GM18858 (cell line): Measurements from ENCODE around the gene NCAPH2.
A peak's percentile ranks its signal among the peaks of the same experiment; 100 is the strongest.

Experiments used
- ATAC-seq: cut with Tn5 transposase; IDR thresholded peaks from one replicate; pipeline ENCODE4 v1.9.1; 2021; ENCODE audit not compliant: unreplicated experiment

The NCAPH2 gene

DNA sequence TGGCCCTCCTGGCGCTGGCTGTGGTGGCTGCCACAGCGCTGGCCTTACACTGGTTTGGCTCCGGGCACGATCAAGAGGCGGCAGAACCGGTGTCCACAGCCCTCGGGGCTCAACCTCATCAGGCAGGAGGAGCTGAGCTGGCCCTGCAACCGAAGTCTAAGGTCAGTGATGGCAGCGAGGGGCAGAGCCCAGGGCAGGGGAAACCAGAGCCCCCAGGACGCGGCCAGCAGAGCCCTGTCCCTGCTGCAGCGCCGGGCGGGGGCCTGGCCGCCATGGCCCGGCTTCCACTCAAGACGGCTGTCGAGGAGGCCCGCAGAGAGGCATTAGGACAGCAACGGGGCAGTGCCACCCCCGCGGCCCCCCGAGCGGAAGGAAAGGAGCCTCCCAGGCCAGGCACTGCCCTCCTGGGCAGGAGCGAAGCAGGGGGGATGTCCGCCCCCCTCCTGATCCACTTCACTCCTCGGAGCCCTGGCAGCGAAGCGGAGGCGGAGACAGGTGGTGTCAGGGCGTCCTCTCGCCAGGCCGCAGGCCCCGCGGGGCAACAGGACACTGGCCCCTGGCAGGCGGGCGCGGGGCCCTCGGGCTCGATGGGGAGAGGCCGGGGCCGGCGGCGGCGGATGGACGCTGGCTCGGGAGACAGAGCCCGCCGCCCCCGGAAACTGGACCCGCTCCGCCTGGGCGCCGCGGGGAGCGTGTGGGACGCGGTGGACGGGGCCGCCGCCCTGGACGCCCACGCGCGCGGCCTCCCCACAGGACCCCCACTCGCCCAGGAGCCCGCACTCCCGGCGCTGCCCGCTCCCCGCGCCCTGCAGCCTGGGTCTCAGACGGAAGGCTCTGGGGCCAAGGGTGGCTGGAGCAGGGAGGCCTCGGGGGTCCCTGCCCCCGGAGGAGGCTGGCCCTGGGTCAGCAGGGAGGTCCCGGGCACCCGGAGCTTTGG is 38.6 kb downstream of the NCAPH2 start:
- no peak for ATAC-seq

DNA sequence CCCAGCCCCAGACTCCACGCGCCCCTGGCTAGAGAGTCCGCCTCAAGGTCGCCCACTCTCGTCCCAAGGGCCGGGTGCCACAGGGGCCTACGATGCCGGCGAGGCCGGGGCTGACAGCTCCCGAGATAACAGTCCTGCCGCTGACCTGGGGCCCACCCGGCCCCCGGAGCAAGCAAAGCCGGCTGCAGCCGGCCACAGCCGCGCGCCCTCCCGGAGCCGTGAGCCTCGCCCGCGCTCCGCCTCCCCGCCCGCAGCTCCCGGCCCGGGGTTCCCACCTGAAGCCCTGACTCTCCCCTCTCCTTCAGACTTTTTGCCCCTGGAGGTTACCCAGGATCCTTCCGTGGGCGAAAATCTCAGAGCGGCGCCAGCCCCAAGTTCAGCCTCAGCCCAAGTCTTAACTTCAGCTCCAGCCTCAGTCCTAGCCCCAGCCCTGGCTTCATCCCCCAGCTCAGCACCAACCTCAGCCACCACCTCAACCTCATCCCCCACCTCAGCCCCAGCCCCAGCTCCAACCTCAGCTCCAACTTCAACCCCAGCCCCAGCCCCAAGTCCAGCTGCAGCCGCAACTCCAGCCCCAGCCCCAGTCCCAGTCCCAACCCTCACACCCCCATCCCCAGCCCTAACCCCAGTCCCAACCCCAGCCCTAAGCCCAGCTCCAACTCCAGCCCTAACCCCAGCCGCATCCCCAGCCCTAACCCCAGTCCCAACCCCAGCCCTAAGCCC is 39.4 kb downstream of the NCAPH2 start:
- ATAC-seq: no peak

DNA sequence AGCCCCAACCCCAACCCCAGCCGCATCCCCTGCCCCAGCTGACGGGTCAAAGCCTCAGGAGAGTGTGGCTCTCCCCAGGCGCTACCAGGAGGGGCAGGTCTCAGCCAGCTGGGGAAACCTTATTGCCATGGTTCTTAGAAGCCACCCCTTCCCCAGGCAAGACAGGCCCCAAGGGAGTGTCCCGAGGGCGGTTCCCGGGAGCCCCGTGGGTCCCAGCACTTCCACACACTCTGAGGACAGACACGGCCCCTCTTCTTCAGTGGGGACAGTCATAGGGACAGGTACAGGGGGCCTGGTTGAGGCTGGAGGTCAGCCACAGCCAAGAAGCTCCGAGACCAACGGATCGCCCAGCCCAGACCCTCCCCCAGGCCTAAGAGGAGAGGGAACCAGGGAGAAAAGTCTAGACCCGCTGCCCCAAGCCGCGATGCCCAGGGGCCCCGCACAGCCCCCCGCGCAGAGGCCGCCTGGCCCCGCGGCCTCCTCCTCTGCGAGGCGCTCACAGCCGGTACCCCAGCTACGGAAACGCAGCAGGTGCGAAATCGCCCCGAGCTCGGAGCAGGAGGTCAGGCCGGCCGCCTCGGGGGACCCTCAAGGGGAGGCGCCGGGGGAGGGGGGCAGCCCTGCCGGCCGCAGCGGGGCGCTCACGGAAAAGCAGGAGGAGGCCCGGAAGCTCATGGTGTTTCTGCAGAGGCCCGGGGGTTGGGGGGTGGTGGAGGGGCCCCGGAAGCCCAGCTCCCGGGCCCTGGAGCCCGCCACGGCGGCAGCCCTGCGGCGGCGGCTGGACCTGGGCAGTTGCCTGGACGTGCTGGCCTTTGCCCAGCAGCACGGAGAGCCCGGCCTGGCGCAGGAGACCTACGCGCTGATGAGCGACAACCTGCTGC is 40.3 kb downstream of the NCAPH2 start:
- no peak for ATAC-seq

DNA sequence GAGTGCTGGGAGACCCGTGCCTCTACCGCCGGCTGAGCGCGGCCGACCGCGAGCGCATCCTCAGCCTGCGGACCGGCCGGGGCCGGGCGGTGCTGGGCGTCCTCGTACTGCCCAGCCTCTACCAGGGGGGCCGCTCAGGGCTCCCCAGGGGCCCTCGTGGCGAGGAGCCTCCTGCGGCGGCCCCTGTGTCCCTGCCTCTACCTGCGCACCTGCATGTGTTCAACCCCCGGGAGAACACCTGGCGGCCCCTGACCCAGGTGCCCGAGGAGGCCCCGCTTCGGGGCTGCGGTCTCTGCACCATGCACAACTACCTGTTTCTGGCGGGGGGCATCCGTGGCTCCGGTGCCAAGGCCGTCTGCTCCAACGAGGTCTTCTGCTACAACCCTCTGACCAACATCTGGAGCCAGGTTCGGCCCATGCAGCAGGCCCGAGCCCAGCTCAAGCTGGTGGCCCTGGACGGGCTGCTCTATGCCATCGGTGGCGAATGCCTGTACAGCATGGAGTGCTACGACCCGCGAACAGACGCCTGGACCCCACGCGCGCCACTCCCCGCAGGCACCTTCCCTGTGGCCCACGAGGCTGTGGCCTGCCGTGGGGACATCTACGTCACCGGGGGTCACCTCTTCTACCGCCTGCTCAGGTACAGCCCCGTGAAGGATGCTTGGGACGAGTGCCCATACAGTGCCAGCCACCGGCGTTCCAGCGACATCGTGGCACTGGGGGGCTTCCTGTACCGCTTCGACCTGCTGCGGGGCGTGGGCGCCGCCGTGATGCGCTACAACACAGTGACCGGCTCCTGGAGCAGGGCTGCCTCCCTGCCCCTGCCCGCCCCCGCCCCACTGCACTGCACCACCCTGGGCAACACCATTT is 41.1 kb downstream of the NCAPH2 start:
- ATAC-seq: no peak

DNA sequence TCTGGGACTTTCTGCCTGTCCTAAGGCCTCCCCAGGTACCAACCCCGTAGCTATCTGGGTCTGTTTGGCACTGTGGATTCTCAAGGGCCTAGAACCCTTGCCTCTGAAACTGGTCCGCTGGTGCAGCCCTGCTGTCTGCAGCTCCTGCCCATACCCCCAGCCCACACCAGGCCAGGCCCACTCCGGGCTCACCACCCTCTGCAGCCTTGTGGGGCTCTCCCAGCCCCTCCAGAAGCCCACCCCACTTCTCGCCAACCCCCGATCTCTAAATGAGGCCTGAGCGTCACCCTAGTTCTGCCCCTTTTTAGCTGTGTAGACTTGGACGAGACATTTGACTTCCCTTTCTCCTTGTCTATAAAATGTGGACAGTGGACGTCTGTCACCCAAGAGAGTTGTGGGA is 42.4 kb downstream of the NCAPH2 start:
- ATAC-seq: no peak

DNA sequence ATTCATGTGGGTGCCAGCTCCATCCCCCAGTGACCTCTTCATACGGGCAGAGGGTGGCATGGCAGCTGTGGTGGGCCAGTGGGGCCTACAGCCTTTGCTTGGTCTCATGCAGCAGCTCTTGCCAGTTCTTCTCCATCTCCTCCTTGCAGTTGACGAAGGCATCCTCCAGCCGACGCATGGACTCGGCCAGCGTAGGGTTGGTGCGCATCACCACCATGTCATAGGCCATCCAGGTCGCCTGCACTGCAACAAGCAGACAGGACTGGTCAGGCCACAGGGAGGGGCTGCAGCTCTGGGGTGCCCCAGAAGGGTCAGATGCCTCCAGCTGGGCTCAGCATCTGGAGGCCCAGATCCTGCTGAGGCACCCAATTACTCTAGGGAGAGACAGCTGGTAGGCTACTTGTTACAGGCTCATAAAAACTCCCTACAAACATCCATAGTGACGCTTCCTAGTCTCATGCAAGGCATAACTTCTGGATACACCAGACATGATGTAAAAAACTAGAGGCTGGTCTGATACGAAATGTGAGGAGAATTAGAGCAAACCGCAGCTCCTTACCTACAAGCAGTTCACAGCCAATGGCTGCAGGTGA is 43.2 kb downstream of the NCAPH2 start:
- no peak for ATAC-seq

DNA sequence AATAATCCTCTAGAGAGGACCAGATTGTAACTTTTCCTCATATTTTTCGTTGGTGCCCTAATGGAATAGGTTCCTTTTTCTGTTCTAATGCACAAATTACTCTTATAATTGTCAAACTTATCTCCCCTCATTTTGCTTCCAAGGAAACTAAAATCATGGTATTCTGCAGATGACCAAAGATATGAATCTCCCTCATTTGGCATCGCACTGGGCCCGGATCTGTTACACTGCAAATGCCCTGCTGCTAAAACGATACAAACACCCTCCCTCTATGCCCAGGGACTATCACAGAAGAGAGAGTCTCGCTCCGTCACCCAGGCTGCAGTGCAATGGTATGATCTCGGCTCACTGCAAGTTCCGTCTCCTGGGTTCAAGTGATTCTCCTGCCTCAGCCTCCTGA is 45.3 kb downstream of the NCAPH2 start:
- no peak for ATAC-seq

DNA sequence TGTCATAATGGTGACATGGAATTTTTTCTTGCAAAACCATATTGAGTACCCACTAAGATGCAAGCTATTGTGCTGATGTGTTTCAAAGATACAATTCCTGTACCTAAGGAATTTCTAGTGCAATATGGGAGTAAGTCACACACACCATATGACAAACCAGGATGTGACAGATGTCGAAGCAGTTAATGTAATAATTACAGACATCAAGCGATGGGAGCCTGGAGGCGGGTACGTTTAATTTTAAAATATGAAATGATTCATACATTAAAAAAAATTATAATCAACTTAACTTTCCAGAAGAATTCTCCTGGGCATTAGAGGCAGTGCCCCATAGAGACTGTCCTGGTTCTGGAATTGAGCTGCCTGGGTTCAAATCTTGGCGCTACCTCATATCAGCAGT is 48.7 kb downstream of the NCAPH2 start:
- ATAC-seq: no peak

DNA sequence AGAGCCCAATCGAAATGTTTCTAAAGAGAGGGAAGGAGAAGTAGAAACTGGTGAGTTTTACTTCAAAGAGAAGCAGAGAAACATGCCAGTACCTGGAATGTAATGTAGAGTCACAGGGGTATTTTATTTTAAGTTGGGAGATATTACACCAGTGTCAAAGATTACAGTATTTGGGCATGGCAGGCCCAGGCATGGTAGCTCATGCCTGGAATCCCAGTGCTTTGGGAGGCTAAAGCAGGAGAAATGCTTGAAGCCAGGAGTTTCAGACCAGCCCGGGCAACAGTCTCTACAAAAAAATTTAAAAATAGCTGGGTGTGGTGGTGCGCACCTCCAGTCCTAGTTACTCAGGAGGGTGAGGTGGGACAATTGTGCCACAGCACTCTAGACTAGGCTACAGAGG is 52.0 kb downstream of the NCAPH2 start:
- no peak for ATAC-seq

DNA sequence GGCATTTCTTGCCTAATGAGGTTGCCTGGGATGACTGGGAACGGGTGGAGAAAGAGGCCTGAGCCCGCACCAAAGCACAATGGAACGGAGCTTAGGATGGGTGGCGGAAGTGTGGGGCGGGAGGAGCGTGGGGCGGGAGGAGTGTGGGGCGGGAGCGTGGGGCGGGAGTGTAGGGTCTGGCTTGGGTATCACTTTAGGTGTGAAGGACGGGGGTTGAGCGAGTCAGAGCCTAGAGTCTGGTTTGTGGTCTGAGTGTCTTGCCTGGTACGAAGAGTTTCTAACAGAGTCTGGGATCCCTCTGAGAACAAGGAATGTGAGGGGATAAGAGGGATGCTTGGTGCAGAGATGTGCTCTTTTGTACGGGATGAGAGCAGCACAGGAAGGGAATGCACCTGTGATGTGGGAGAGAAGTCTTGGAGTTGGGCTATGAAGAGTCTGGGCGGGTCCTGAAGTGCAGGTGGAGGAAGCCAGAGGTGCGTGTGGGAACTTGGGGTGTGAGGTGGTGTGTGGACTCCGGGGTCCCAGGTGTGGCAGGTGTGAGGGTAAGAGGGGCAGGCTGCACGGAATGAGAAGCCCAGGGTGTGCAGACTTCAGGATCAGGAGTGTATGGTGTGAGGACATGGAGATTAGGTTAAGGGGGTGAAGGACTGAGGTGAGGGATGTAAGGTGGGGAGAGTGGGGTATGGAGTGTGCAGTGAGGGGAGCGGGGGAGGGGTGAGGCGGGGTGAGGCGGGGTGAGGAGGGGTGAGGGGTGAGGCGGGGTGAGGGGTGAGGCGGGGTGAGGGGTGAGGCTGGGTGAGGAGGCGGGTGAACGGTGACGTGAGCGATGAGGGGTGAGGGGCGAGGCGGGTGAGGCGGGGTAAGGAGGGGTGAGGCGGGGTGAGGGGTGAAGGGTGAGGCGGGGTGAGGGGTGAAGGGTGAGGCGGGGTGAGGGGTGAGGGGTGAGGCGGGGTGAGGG is 53.7 kb downstream of the NCAPH2 start:
- no peak for ATAC-seq

DNA sequence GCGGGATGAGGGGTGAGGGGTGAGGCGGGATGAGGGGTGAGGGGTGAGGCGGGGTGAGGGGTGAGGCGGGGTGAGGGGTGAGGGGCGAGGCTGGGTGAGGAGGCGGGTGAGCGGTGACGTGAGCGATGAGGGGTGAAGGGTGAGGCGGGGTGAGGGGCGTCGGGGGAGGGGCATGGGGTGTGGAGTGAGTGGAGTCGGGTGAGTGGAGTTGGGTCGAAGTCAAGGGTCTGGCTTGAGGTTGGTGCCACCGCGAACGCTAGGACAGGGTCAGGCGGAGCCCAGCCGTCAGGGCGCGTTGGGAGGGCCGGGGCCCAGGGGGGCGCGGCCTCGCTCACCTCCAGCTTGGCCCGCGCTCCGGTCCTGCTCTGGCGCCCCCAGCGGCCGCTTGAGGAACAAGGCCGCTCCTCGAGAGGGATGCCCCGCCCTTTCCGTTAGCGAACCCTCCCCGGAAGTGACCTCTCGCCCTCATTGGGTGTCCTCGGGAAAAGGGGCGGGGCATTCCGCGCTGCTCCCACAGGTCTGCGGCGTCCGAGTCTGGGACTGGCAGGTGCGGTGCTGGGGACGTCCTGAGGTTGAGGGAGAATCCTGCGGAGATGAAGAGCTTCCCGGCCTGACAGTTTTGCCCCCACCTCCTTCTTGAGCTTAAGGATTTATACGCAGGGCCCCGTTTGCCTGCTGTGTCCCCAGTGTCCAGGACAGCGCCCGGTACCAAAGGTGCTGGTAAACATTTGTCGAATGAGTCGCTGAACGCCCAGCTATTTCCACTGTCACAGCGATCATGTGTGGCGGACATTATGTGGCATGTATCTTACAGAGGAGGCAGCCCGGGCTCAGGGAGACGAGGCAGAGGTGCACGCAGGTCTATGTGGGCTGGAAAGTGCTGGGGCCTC is 54.7 kb downstream of the NCAPH2 start, which contains the start of gene SYCE3:
Gene SYCE3, minus strand, starts transcription at position 397 of the 890 bp plus-strand sequence. CDS start 6,514 bp downstream, outside the sequence.
- ATAC-seq: peak; percentile 67

DNA sequence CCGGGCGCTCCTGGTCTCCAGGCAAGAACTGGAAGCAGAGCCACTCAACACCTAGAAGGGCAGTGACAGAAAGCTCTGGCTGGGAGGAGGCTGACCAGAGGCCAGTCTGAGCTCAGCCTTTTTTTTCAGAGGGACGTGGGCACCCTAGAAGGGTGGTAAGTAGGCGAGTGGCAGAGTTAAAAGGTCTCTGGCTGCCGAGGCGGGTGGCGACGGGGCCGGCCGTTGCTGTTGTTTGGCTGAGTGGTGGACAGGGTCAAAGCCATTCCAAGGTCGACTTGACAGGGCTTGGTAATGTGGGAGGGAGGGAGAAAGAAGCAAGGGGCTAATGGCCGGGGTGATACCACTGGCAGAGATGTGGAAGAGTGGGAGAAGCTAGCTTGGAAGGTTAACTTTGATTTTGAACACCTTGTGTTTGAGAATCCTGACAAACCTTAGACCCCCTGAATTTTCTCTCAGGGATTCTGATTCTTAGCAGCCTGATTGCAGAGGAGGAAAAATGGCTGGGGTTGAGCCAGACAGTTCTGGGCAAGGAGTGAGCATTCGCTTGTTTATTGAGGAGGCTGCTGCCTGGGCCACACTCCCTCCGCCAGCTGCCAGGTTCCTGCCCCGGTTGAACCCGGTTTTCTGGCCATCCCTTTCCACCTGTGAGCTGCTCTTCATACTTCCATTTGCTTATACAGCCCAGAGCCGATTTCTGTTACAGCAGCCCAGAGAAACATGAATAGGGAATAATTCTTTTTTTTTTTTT is 55.6 kb downstream of the NCAPH2 start:
- ATAC-seq: no peak

DNA sequence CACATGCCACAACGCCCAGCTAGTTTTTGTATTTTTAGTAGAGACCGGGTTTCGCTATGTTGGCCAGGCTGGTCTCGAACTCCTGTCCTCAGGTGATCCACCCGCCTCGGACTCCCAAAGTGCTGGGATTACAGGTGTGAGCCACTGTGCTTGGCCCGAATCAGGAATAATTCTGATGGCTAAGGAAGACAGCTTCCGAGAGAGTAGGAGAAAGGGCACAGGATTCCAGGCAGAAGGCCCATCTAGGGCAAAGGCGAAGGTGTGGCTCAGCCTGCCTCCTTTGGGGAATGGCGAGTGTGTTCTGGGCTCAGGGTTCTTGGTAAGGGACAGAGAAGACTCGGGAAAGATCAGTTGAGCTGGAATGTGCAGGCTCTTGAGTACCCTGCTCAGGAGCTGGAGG is 56.3 kb downstream of the NCAPH2 start:
- no peak for ATAC-seq

DNA sequence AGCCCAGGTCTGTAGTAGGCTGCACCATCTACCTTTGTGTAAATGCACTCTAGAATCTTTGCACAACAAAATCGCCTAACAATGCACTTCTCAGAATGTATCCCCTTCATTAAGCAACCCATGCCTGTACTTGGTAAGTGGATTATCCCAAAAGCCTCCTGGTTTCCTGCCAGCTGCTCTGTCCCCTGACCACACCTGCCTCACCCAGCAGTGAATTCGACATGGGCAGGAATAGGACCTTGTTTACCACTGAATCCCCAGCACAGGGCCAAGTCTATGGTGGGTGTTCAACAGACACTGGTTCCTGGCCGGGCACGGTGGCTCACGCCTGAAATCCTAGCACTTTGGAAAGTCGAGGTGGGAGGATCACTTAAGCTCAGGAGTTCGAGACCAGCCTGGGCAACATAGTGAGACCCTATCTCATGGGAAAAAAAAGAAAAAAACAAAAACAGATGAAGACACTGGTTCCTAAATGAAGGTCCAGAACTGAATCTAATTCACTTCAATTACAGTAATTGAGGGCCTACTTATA is 59.8 kb downstream of the NCAPH2 start:
- ATAC-seq: no peak

DNA sequence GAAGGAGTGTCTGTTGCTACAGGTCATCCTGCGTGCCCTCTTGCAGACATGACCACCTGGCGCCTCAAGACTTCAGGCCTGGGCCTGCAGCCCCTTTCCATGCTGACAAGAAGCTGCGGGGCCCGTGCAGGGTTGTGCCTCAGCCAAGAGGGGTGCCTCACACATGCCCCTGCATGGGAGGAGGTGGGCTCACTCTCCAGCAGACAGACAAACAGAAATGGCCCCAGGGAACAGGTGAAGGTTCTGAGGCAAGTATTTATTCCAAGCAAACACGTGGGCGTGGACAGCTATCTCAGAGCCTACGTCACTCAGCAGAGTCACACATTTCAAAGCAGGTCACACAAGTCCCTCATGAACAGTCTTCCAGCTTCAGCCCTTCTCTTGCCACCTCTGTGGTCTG is 60.6 kb downstream of the NCAPH2 start:
- ATAC-seq: no peak

DNA sequence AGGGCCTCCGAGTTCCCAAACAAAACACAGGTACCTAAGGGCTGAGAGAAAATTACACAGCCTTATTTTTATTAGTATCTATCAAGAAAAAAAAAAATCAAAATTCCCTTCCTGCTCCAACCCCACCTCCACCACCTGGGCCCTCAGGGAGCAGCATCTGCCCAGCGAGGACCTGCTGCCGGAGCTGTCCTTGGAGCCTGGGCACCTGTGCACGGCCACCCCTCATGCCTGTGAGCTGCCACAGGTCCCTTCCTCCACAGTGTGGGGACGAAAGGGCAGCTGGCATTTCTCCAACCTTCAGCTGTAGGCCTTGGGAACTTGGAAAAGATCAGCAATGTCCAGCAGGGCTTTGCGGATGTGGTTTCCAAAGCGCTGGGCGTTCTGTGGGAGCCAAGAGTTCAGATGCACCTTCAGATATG is 61.0 kb downstream of the NCAPH2 start:
- ATAC-seq: no peak
